GM12891 (cell line): Measurements from ENCODE around the gene PCMT1.

ENCODE experiments used
- POLR2A ChIP-seq: IDR thresholded peaks from 2 replicates; pipeline ENCODE4 v1.6.1; 2011; ENCODE audit warnings: low read depth, low read length, control low read depth
- POLR2AphosphoS5 ChIP-seq: IDR thresholded peaks from 2 replicates; pipeline ENCODE4 v1.6.1; 2011; ENCODE audit warnings: low read depth, low read length, control low read depth
- SPI1 ChIP-seq: IDR thresholded peaks from 2 replicates; pipeline ENCODE4 v1.6.1; 2011; ENCODE audit warnings: low read depth, low read length, control low read depth
- TAF1 ChIP-seq: IDR thresholded peaks from 2 replicates; pipeline ENCODE4 v1.6.1; 2011; ENCODE audit warnings: low read depth, low read length, control low read depth

- TF ChIP-seq POLR2AphosphoS5 (no peak), POLR2A (no peak), SPI1 (no peak), TAF1 (no peak)
These were observed 3.2 kb downstream of the PCMT1 start for GRCh38 chr6:149752600-149753373.
